Stimulated activated CD8-positive, alpha-beta memory T cell treated with anti-CD3 and anti-CD28 coated beads, Interleukin-7, amount 100 ng/mL, for 4 hours (primary cell): Measurements from ENCODE around the gene DZIP1L.

ENCODE experiments used
- DNase-seq, 2 donors: peaks; one replicate each; pipeline ENCODE4 v3.0.0-alpha.2; 2020; ENCODE audit warnings: low read depth in 2 of 2

The DZIP1L gene

GRCh38 chr3:138068579-138069174 lies 46.7 kb downstream of the DZIP1L start:
- peak; percentile 47 to 52 for DNase-seq

DNA sequence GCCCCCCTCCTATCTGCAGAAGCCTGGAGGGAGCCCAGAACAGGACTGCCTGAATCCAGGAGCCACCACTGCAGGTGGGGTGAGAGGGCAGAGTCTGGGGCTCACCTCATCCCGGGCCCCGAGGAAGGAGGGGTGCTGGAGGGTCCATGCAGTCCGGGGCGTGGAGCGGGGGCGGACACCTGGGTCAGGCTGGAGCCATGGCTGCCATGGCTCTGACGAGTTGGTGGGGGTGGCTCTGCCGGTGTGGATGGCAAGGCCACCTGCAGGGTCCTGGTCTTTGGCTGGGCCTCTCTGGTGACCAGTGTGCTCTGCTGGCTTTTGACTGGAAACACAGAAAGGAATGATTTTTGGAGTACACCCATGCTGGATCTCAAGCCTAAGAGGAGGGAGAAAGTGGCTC lies 47.4 kb downstream of the DZIP1L start:
- no peak for DNase-seq

GRCh38 chr3:138066972-138067371 lies 48.4 kb downstream of the DZIP1L start:
- DNase-seq = no peak

- no peak for DNase-seq
Observed at GRCh38 chr3:138066383-138066782, 49.0 kb downstream of the DZIP1L start.

DNA sequence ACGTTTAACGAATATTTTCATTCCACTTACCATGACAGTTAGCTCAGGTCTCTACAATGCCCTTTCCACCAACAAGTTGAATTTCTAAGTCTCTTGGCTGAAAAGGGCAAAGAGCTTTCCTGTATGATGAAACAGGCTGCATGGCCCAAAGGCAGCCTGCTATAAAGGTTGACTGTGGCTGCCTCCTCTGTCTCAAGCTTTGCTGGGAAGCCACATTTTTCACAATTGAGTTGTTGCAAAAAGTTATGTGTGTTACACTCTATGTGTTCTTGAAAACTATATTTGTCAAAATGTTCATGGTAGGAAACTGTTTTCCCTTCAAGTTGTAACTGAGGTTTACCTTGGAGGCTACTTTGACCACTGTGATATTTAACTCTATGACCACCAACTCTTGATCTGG lies 49.5 kb downstream of the DZIP1L start:
- DNase-seq = no peak

DNA sequence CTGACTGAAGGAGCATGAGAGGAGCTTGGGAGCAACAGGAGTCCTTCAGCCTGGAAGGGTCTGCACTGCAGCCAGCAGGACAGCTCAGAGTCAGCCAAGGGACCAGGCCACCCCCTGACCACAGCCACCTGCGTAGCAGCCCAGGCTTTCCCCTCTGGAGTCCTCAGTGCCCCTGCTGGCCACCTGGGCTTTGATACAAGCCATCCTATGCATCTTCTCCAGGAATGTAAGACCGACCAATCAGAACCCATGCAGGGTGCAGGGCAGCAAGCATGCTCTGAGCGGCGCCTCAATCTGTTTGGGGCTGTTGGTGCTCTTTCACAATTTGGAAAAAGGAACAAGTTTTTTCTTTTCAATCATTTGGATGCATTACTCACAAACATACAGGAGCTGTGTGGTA lies 52.0 kb downstream of the DZIP1L start:
- DNase-seq = no peak

- DNase-seq = no peak
Observed at GRCh38 chr3:138062626-138063025, 52.8 kb downstream of the DZIP1L start.

DNA sequence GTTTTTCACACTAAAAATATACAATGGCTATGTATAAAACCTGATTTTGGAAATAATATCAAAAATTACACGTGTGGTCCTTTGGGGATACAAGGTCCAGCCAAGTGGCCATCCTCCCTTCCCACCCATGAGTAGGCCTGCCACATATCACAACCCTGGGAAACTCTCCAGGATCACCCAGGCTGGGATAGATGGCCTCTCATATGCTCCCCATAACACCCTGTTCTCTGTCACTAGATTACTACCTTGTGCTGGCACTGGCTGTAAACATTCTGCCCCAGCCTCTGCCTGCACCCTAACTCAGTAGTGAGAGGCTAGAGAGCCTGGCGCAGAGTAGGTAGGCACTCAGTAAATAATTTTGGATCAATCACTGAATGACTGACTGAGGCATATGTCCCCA lies 53.4 kb downstream of the DZIP1L start:
- no peak for DNase-seq

DNA sequence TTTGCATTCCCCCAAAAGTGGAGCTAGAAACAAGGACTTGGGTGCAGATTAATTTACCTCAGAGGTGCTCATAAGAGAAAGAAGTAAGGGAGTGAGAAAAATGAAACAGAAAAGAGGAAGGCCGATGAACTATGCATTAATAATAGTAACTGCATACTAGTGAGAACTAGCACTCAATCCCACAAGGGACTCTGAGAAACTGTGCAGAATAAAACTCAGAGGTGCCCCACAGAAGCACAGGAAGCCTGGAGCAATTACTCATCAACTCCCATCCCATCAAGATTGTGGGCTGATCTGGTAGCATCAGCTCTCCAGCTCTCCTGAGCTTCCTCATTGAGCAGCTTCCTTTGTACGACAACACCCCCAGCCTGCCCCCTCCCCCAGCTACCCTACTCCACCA lies 54.6 kb downstream of the DZIP1L start:
- DNase-seq = no peak

DNA sequence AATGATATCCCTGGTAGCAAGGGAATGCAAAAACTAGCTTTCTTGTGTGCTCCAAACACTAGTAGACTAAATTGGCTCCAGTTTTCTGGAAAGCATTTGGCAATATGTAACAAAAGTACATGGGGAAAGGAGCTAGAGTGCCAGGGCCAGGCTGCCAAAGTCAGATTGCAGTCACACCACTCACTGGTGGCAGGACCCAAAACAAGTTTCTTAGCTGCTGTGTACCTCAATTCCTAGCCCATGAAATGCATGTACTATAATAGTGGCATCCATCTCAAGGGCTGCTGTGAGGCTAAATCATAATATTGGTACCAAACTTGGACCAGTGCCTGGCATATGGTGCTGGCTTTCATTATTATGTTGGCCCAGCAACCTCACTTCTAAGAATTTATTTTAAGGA lies 56.1 kb downstream of the DZIP1L start:
- DNase-seq = no peak

DNA sequence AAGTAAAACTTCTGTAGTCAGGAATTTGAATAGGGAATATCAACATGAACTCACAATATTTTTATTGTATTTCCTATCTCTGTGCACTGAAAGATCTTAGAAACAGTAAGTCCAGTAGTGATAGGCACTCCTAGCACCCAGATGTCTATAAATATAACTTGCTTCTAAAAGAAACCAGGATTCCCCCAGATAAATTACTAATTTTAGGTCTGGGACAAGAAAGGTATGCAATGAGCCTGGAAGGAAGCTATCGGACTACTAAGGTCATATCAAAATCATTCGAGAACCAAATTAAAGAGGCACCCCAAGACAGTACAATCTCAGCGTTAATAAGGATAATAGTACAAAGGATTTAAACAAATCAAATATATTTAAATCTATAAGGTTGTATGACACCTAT lies 58.0 kb downstream of the DZIP1L start:
- DNase-seq = no peak

GRCh38 chr3:138054057-138054456 lies 61.4 kb downstream of the DZIP1L start:
- DNase-seq = no peak

DNA sequence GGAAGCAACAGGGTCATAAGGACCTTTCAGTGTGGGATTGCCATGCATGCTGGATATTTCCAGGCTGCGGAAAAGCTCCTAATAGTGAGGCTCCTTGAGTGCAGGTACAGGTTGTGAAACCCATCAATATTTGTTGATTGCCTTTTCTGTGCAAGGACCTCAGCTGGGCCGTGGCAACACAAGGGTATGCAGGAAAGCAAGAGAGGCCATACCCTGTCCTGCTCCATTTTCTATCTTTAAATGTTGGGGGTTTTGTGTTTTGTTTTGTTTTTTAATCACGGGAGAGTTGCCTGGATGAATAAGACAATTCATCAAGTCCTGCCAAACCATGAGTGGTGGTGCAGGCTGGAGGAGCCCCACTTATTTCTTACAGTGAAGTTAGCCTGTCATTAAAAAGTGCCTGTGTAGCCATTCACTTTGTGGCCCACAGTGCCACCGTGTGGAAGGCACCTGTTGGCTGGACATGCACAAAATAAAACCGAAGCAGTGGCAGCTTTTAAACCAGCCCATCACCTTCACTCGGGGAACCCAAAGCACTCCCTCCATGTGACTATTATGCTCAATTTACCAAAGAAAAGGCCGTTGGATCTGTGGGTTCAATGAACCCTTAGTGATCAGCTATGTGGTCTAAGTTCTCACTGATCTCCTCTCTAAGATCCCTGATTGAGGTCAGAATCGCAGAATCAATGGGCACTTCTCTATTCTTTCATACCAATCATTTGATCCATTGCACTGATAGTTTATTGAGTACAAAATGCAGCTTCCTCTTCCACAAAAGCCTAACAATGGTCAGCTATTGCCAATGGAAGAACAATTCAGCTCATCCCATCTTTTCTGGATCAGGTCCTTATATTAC lies 63.2 kb downstream of the DZIP1L start:
- no peak for DNase-seq

DNA sequence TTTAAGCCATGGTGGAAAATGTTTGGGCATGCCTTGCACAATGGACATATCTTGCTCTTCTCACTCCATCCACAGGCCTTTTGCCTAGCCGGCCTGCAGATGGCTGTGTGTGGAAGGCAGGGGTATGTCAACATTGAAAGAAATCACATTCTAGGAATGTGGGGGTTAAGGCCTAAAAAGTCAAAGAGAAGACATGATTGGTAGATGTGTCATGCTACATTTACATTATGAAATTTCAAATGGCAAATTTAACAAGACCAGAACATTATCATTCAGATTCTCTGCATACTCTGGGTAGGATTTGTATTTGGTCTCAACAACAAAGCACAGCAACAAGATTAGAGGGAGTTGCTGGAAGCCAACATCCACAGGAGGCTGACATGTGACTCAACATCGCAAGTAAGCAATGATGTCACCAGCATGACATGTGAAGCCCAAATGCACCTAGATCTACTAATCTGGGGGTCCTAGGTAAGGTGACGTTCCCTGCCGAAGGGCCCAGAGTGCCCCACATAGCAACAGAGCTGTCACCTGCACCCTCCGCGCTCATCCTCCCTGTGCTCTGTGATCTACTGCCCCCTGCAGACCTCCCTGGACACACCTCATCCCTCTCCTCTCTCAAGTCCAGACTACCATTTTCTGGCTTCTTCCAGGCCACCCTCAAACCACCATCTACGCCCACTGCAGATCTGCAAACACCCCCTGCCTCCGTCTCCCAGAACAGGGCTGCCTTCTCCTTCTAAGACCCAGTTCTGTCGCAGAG lies 66.1 kb downstream of the DZIP1L start:
- no peak for DNase-seq

GRCh38 chr3:138047596-138048158 lies 67.7 kb downstream of the DZIP1L start:
- no peak for DNase-seq

DNA sequence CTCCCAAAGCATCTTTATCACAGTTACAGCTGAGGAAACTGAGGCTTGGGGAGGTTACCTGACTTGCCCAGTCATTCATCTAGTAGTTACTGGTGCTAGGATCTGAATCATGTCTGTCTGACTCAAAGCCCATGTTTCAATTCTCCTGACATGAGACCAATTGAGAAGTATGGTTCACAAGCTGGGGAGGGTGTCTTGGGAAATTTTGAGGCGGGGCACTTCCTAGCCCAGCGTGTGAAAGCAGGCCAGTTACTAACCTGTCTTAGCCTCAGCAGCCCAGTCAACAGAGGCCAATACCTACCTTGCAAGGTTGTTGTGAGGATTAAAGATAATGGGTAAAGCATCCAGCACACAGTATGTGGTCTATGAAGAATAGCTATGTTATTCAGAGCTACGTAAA lies 68.5 kb downstream of the DZIP1L start:
- DNase-seq = no peak

DNA sequence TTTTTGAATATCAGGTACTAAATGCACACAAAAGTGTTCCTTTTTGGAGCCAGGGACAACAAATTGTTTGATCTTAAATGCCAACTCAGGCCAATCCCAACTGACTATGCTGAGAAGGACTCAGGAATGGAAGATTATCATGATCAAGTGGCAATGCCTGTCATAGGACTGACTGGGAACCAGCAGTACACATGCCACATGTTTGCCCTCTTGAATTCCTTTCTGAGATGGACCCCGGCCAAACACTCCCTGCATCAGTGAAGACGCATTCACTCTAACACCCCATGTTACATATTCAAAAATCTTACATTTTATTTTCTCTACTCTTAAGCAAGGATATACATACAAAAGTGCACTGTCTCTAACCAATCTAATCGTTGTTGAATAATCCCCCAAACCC lies 69.3 kb downstream of the DZIP1L start:
- no peak for DNase-seq

DNA sequence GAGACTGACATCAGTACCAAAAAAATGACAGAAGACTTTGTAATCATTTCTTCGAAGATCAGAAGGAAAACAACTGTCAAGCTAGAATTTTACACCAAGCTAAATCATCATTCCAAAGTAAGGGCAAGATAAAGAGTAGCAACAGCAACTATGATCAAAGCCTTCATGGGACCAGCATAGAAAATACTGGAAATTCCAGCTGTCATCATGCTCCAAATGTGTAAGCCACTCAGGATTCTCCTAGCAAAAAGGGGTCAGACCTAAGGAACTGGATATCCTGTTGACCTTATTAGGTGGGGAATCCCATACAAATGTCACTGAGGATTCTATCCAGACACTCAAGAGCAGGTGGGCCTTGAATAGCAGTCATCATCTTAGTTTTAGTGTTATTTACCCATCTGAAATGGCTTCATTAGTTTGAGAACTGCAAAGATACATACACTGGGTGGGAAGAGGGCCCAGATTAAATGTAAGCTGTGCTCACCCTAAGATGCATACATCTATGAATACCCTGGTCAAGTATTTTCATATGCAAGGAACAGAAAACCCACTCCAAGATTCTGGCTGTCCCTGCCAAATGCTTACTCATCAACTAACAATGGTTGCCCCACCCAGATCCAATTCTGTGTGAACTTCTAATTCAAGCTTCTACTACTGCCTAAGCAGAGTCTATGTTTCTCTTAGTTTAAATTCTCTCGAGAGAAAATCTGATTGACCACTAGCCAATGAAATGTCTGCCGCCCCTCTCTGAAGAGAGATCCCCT lies 72.0 kb downstream of the DZIP1L start:
- no peak for DNase-seq

DNA sequence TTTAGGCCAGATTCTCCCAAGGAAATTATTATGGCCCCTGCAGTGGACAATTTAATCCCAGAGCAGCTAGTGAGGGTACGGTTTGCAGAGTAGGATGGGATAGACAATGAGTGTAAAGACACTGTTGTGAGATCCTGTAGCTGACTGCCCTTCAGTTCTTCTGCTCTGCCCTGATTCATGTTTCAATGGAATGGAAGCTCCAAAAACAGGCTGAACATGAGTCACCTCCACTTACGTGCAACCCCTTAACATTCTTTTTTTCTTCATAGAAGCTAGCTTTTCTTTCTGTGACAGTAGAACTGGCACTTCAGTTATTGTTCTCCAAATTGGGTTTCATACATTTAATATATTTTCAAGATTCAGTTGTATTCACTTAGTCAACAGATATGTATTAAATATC lies 73.4 kb downstream of the DZIP1L start:
- DNase-seq = no peak

GRCh38 chr3:138038725-138039462 lies 76.5 kb downstream of the DZIP1L start:
- DNase-seq = no peak

DNA sequence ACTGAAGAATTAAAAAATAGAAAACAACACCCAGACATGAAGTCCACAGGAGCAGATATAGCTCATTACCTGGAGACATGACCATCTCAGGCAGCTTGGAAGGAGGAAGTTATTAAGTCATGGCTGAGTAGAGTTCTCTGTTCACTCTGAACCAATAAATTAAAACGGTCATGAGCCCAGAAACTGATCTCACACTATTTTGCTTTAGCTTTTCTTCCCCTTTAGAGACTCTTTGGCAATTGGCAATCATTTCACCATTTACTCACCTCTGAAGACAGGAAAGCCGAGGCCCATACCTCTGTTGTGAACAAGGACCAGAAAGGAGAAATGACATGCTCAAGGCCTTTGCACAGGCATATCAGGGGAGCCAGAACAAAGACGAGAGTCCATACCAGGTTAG lies 78.8 kb downstream of the DZIP1L start:
- no peak for DNase-seq
